DMS53 treated with DMSO at 0.1 percent for 48 hours (cell line): Measurements from ENCODE around the gene FGFR2.
A peak's percentile ranks its signal among the peaks of the same experiment; 100 is the strongest.
"Not testable (repeated sequence)": the region's sequence is repeated elsewhere in the genome, so short reads cannot be mapped to it uniquely, and the experiment has no call there.

Experiments used
- DNase-seq: peaks from one replicate; lab custom pipeline; 2025; ENCODE audit not compliant: unreplicated experiment; lab: John Stamatoyannopoulos, UW

FGFR2 gene

DNA sequence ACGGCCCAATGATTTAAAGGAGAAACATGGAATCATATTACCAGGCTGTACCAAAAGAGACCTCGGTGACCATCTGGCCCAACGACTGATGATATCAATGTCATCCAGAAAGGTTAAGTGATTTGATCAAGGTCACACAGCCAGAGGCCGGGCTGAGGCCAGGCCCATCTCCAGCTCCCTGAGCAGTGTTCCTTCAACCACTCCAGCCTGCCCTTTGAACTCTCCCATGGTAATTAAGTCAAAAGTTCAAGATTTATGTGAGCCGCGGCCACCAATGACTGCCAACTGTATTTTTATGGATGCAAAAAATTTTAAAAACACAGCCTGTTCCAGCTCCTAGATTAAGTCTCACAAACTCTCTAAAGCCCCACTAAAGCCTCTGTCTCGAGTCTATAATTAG is 41.8 kb downstream of the FGFR2 start:
- no peak for DNase-seq

DNA sequence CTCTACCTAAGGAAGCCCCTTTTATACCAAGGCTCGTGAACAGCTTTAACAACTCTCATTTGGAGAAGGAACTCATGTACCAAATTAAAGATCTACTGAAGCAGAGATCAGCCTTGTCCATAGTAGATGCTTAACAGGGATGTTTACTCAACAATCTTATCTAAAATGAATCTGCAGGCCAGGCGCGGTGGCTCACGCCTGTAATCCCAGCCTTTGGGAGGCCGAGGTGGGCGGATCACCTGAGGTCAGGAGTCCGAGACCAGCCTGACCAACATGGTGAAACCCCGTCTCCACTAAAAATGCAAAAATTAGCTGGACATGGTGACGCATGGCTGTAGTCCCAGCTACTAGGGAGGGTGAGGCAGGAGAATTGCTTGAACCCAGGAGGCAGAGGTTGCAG is 43.3 kb downstream of the FGFR2 start:
- DNase-seq = not testable (repeated sequence)

- DNase-seq = peak; percentile 35
Measured at GRCh38 chr10:121553511-121554264, 44.6 kb downstream of the FGFR2 start.

GRCh38 chr10:121552746-121553145 is 45.5 kb downstream of the FGFR2 start:
- no peak for DNase-seq

DNA sequence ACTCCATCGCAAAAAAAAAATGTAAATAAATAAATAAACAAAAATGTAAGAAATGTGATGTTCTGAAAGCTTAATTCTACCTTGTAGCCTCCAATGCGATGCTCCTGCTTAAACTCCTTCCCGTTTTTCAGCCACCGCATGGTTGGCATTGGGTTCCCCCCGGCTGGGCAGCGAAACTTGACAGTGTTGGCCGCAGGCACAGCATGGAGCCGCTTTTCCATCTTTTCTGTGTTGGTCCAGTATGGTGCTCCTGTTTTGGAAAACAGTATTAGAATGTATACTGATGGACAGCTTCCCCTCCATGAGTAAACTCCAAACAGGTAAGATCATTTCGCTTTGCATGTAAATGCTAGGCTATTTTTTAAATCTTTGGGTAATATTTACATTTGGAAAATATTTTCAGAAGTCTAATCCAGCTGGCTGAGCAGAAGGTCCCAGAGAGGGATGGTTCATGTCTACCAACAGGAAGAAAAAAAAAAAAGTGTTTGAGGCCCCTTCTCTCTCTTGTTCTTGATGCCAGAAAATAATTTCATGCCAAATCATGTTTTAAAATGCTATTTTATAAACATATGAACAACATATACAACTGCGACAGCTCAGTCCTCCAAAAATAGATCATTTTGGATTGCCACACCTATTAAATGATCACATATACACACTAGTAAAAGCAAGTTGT is 46.9 kb downstream of the FGFR2 start:
- DNase-seq = no peak

GRCh38 chr10:121544301-121544869 is 53.9 kb downstream of the FGFR2 start:
- no peak for DNase-seq

GRCh38 chr10:121543545-121543944 is 54.7 kb downstream of the FGFR2 start:
- no peak for DNase-seq

DNA sequence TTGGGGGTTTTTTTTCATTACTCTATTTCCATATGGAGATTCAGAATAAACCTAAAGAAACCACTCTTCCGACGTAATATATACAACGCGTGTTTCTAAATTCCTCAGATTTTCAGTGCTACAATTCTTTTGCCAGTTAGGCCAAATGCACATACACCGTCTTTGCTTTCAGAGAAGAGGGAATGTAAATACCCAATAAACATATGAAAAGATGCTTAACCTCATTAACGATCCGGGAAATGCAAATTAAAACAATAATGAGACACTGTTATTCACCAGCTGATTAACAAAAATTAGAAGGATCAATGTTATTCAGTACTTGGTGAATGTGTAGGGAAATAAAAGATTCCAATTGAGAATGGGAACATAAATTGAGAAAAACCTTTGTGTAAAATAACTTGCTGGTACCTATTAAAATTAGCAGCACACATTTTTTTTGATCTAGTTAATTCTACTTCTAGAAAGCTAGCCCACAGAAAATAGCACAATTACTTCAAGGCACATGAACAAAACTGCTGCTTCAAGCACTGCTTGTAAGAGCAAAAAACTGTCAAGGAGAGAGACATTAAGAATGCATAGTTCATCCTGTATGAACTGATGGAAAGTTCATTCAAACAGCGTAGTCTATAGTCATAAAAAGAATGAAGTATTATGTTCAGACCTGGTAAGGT is 56.7 kb downstream of the FGFR2 start:
- no peak for DNase-seq

- DNase-seq = no peak
Measured at GRCh38 chr10:121540732-121541395, 57.4 kb downstream of the FGFR2 start.

GRCh38 chr10:121539786-121540185 is 58.5 kb downstream of the FGFR2 start:
- DNase-seq = no peak

- DNase-seq = no peak
Measured at GRCh38 chr10:121536310-121536913, 61.8 kb downstream of the FGFR2 start.

DNA sequence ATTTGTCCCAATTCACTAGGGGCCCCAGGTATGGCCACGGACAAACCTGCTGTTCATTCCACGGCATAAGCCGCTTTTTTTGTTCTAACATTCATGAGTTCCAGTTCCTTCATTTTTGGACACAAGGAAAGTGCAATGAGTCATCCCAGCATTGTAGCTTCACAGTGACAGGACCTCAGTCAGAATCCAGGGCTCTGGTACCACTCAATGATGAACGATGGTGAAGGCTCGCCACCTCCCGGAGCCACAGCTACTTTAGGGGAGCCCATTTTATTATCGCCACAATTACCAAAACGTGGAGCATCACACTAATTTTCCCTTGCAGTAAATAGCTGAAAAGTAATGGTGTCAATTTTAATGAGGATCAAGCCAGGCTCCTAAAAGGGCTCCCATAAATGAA is 62.9 kb downstream of the FGFR2 start:
- DNase-seq = no peak

DNA sequence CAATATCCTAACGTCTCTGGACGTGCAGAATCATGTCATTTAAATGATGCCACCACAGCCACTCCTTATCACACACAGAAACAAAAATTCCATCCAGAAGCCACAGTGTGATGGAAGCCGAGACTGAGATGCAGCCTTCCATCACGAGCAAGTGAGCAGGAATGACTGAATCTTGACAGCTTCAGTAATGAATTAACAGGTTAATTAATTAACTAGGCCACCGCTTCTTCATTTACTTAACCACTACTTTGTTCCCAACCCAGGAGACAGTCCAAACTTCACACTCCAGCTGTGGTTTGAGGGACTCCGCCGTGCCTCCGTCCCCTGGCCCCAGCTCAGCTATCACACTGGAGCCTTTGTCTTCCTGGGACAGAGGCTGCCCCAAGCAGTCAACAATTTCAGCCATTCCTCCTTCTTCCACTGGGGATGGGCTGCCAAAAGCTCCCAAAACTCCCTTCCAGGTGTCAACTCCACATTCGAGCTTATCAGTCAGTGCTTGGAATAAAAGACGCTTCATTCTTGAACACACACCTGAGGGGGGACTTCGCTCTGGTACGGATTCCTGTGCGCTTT is 65.9 kb downstream of the FGFR2 start:
- no peak for DNase-seq

GRCh38 chr10:121531830-121532178 is 66.4 kb downstream of the FGFR2 start:
- DNase-seq = no peak

GRCh38 chr10:121531076-121531829 is 67.0 kb downstream of the FGFR2 start:
- no peak for DNase-seq

- DNase-seq = no peak
Measured at GRCh38 chr10:121530481-121531075, 67.7 kb downstream of the FGFR2 start.

GRCh38 chr10:121527690-121528089 is 70.6 kb downstream of the FGFR2 start:
- DNase-seq = no peak

- DNase-seq = no peak
Measured at GRCh38 chr10:121526801-121527221, 71.4 kb downstream of the FGFR2 start.

DNA sequence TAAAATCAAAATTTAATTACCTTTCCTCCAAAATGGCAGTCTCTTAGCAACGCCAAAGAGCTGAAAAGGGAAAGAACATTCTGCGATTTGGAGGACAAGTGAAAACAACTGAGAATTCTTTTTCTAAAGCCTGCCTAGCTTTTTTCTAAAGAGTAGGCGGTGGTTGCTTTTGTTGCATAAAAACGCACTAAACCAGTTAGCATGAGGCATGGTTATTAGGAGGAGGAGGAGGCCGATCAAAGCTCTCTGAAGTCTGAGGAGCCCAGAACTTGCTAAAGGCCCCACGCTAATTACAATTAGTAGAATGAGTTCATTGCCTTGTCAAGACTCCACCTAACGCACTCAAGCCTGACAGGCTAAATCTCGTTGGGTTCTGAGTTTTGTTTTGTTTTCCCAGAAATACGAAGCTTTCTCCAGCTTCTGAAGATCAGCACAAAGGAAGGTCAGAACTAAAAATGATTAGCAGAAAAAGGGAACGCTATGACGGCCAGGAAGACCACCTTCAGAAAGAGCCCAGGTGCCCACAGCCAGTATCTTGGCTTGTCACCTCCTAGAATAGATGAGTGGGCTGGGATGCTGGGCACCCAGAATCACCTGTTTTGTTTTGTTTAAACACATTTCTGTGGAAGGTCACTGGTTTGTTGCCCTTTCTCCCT is 72.0 kb downstream of the FGFR2 start:
- DNase-seq = no peak
